Stimulated activated CD4-positive, alpha-beta T cell treated with anti-CD3 and anti-CD28 coated beads, Interleukin-12 subunit alpha, Interleukin-12 subunit beta, amount 100 ng/mL, for 24 hours (primary cell): Measurements from ENCODE around the gene MS4A4A.
"Not testable (repeated sequence)": the region's sequence is repeated elsewhere in the genome, so short reads cannot be mapped to it uniquely, and the experiment has no call there.

Experiments used
- DNase-seq, 2 experiments: peaks; one replicate each; pipeline ENCODE4 v3.0.0-alpha.2; 2020; ENCODE audit warnings: low read depth in 2 of 2

MS4A4A gene

GRCh38 chr11:60280412-60280811 is at the start of gene MS4A4A:
Gene MS4A4A (plus strand): TSS chr11:60280666. CDS start chr11:60280676, 10 bp downstream.
- no peak for DNase-seq

DNA sequence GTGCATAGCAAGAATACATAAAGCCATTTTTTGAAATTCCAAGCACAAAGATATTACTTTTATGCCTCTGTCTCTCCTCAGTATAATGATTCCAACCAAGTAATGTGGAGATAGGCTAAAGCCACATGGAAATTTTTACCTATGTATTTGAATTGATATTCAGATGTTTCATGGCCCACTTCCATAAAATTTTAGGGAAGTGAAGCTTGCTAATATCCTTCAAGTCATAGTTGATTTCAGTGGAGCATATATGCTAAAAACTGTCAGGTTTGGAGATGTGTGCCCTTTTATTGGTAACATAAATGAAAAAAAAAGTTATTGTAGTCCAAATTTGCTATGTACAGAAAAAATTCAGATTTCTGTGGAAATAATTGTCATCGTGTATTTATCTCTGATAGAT is 49.8 kb upstream of the MS4A4A start:
- no peak for DNase-seq

DNA sequence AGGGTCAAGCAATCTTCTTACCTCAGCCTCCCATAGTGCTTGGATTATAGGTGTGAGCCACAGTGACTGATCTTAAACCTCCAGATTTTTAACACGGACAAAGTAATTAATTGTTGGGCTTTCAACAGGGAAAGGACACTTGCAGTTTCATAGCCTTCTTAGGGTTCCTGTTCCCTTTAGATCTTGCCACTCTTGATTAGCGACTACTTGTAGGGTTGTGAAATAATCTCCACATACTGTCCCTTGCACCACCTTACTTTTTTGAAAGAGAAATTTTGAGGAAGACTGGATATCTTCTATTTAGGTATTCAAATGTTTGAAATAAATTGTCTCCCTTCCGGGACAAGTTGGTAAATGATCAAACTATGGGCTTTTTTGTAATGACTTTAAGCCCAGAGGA is 45.1 kb upstream of the MS4A4A start:
- DNase-seq, result no peak

DNA sequence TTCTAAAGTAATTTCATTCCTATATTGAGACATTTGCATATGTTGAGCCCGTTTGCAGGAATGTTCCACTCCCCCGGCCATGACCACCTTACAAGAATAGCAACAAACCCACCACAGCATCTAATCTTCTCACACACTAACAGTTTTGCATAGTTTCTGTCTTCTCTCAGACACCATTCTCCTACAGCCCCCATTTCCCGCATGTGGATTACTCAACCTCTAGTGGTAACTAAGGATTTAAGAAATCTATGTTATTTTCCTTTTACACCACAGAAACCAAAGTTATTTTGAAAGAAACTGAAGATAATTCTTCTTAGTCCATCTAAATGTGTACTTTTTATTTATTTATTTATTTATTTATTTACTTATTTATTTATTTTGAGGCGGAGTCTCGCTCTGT is 39.8 kb upstream of the MS4A4A start:
- DNase-seq, result no peak

GRCh38 chr11:60241786-60242185 is 38.7 kb upstream of the MS4A4A start:
- no peak for DNase-seq

- no peak for DNase-seq
Observed at GRCh38 chr11:60242740-60243239, 37.7 kb upstream of the MS4A4A start, which contains the start of gene MS4A4E. Gene MS4A4E (minus strand): TSS chr11:60243137. CDS start chr11:60230055, 13,082 bp downstream.

GRCh38 chr11:60251485-60252212 is 28.8 kb upstream of the MS4A4A start:
- DNase-seq, result no peak

GRCh38 chr11:60252213-60253108 is 28.0 kb upstream of the MS4A4A start:
- DNase-seq, result no peak

- DNase-seq, result no peak
Observed at GRCh38 chr11:60257956-60258722, 22.3 kb upstream of the MS4A4A start.

DNA sequence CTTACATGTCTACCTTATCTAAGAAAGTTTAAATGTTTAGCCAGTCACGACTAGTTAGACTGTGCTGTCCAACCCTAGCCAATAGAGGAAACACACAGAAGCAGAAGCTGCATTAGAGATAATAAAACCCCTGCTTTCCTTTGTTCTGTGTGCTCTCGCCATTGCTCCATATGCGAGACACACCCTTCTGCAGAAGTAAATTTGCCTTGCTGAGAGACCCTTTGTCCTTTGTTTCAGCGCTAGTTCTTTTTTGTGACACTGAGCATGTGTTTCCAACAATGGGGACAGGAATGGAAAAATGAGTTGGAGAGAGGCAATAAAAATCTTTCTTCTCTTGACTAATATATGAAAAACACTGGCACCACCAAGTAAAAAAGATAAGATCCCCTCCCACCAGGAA is 19.5 kb upstream of the MS4A4A start:
- no peak for DNase-seq

GRCh38 chr11:60263402-60263801 is 17.1 kb upstream of the MS4A4A start:
- no peak for DNase-seq

DNA sequence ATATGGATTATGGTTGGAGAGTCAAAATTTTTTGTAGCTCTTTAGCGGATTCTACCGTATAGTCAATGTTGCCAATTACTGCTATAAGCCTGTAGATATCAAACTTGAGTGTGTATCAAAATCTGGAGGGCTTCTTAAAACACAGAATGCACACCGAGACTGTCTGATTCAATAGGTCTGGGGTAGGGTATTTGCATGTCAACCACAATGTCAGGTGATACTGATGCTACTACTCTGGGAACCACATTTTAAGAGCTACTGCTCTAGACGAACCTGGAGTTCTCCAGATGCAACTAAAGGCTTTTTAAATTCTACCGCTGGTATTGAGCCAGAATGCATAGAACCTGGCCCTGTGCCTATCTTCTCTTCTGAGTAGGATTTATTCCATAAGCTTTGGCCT is 15.8 kb upstream of the MS4A4A start:
- DNase-seq, result no peak

GRCh38 chr11:60265373-60266214 is 14.9 kb upstream of the MS4A4A start:
- DNase-seq, result no peak

DNA sequence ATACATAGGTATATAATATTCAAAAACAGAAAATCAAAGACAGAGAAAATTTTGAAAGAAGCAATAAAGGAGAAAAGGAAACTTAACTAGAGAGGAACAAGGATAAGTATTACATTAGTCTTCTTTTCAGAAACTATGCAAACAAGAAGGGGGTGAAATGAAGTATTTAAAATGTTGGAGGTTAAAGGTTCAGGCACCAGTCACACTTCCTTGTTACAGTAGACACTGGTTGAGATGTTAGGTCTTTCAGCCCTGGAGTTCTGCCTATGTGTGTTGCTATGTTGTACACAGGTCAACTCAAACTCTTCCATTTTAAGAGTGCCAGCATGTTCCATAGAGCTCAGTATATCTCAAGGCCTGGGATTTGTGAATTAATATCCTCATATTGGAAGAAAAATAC is 6.0 kb upstream of the MS4A4A start:
- no peak for DNase-seq

- no peak for DNase-seq
Observed at GRCh38 chr11:60281485-60281884, 1.0 kb downstream of the MS4A4A start.

GRCh38 chr11:60282286-60282685 is 1.8 kb downstream of the MS4A4A start:
- DNase-seq, result no peak

DNA sequence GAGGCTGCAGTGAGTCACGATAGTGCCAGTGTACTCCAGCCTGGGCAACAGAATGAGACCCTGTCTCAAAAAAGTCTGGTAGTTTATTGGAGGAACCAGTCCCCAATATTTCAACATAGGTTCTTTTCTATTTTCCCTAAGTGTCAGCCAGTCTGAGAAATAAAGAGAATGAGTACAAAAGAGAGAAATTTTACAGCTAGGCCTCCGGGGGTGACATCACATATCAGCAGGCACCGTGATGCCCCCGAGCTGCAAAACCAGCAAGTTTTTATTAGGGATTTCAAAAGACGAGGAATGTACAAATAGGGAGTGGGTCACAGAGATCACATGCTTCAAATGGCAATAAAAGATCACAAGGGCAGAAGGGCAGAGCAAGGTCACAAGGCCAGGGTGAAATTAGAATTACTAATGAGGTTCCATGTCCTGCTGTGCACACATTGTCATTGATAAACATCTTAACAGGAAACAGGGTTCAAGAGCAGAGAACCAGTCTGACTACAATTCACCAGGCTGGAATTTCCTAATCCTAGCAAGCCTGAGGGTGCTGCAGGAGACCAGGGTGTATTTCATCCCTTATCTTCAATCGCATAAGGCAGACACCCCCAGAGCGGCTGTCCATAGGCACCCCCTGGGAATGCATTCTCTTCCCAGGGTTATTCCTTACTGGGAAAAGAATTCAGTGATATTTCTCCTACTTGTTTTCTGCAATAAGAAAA is 5.1 kb downstream of the MS4A4A start:
- not testable (repeated sequence) for DNase-seq

DNA sequence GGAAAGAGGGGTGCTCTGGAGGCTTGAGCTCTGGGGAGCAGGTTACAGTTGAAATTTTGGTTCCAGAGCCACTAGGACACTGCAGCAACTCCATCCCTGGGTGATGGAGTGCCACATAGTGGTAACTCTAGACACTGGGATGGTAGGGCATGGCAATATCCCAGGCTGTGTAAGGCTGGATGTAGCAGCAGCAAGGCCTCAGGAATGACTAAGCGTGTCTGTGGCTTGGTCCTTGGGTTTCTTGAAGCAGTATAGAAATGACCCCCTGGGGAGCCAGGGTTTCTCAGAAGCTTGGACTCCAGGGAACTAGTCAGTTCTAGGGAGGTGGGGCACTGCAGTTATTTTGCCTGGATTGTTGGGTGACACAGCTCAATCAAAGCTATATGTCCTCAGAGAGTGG is 8.1 kb downstream of the MS4A4A start:
- DNase-seq, result no peak

DNA sequence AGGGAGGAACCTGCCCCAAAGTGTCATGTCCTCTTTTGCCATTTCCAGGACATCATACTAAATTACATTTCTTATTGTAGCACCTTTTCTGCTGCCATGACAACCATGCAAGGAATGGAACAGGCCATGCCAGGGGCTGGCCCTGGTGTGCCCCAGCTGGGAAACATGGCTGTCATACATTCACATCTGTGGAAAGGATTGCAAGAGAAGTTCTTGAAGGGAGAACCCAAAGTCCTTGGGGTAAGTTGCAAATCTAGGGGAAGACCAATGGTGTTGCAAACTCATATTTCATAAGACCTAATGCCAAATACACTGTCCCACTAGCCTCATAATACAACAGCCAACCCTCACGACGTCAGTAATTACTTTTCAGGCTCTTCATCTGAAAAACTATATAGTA is 11.7 kb downstream of the MS4A4A start:
- no peak for DNase-seq

DNA sequence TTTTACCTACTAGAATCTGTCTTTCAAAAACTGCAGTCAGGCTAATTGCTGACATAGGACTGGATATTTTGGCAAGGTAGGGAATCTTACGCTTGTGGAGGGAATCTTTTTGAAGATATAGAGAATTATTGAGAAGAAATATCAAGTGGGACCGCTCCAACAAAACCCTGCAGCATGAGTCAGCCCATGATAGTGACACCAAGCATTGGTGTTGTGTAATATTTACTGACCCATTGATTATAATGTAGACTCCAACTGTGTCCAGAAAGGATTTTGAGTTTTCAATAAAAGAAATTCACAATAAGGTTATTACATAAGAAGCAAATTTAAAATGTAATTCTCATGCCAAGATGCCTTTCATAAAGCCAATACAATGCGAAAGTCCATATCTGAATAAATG is 20.7 kb downstream of the MS4A4A start:
- no peak for DNase-seq
